ENCODE results near the gene NCR1.

NCR1 gene

DNA sequence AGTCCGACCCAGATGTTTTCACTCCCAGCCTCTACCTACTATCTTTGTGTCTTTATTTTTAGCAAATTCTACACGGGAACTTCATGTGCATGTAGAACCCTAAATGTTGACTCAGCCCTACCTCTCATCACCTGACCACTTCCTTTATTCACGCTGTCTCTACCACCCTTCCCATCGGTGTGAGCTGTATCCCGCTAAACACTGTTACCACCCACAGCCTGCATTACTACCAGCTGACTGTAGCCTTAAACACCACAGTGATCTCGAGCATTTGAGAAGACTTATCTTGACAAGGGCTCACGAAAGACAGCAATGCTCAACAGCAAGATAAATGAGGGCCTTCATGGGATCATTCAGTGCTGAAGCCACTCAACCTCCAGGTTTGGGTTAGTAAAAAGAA, 15.1 kb downstream of the NCR1 start:
- H4K20me1 ChIP-seq (ENCODE audit: low read depth, low read length) = no peaks in the 10 kb centered on the region
- peaks cover 11% of the 10 kb centered on the region for H3K36me3 ChIP-seq (ENCODE audit: low read length)
- H3K79me2 ChIP-seq (ENCODE audit: insufficient read depth, low read length) = no peaks in the 10 kb centered on the region
- peaks cover 9% of the 10 kb centered on the region for H3F3A ChIP-seq (ENCODE audit: insufficient read depth)
- H3K27me3 ChIP-seq (ENCODE audit: low read length) = no peaks in the 10 kb centered on the region
- no peaks in the 10 kb centered on the region for H3K9me3 ChIP-seq (ENCODE audit: insufficient read depth, low read length)
- no peak overlapping the region for H3K4me2 ChIP-seq (ENCODE audit: low read depth, low read length, poor library complexity, severe bottlenecking)
- no peaks in the 10 kb centered on the region for H3K9me2 ChIP-seq (replicated peaks; ENCODE audit: insufficient read depth, low read length)
- H2AFZ ChIP-seq (ENCODE audit: low read depth, low read length, severe bottlenecking) = no peak overlapping the region
- H3K4me3 ChIP-seq (ENCODE audit: insufficient read depth, low read length, poor library complexity, severe bottlenecking) = no peak overlapping the region
- no peak overlapping the region for H3K9ac ChIP-seq (ENCODE audit: low read length)
- H3K27ac ChIP-seq (ENCODE audit: low read depth, low read length) = no peak overlapping the region
- TF ChIP-seq, protein P1, sequence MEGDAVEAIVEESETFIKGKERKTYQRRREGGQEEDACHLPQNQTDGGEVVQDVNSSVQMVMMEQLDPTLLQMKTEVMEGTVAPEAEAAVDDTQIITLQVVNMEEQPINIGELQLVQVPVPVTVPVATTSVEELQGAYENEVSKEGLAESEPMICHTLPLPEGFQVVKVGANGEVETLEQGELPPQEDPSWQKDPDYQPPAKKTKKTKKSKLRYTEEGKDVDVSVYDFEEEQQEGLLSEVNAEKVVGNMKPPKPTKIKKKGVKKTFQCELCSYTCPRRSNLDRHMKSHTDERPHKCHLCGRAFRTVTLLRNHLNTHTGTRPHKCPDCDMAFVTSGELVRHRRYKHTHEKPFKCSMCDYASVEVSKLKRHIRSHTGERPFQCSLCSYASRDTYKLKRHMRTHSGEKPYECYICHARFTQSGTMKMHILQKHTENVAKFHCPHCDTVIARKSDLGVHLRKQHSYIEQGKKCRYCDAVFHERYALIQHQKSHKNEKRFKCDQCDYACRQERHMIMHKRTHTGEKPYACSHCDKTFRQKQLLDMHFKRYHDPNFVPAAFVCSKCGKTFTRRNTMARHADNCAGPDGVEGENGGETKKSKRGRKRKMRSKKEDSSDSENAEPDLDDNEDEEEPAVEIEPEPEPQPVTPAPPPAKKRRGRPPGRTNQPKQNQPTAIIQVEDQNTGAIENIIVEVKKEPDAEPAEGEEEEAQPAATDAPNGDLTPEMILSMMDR (IDR thresholded peaks at IDR 0.05; ENCODE audit: insufficient read depth, low read length, poor library complexity, severe bottlenecking) = no peak
- TF ChIP-seq EZH2phosphoT487 (conservative IDR thresholded peaks at IDR 0.05; ENCODE audit: low read length) = no peak

DNA sequence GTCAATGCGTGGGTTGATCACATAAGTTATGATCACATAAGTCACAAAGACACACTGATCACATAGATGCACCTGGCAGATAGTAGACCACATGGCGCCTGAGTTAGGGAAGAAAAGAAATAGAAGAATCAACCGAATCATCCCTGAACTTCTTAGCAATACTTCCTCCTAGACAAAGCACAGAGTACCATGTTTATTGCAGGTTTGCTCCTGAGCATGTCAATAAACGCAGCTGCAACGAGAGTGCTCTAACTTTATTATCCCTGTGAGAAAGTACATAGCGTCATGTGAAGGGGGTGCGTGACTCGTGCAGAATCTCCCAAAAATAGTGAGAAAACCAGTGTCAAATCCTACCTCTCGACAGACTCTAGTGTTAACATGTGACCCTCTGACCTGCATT, 17.3 kb downstream of the NCR1 start:
- H3K79me2 ChIP-seq (ENCODE audit: insufficient read depth, low read length) = no peaks in the 10 kb centered on the region; the same call in 1 of the 2 replicates
- TF ChIP-seq, protein P1 (IDR thresholded peaks at IDR 0.05; ENCODE audit: insufficient read depth, low read length, poor library complexity, severe bottlenecking) = no peak
- no peak for TF ChIP-seq EZH2phosphoT487 (conservative IDR thresholded peaks at IDR 0.05; ENCODE audit: low read length)
- H3K9me3 ChIP-seq (ENCODE audit: insufficient read depth, low read length) = peaks cover 2% of the 10 kb centered on the region; the same call in 1 of the 2 replicates
- H3K4me2 ChIP-seq (ENCODE audit: low read depth, low read length, poor library complexity, severe bottlenecking) = no peak overlapping the region
- no peaks in the 10 kb centered on the region for H3K27me3 ChIP-seq (ENCODE audit: low read length)
- H3K9me2 ChIP-seq (replicated peaks; ENCODE audit: insufficient read depth, low read length) = no peaks in the 10 kb centered on the region
- H4K20me1 ChIP-seq (ENCODE audit: low read depth, low read length) = no peaks in the 10 kb centered on the region
- H3K9ac ChIP-seq (ENCODE audit: low read length) = no peak overlapping the region
- H3K4me3 ChIP-seq (ENCODE audit: insufficient read depth, low read length, poor library complexity, severe bottlenecking) = no peak overlapping the region
- H3K36me3 ChIP-seq (ENCODE audit: low read length) = peaks cover 20% of the 10 kb centered on the region
- H2AFZ ChIP-seq (ENCODE audit: low read depth, low read length, severe bottlenecking) = no peak overlapping the region
- no peak overlapping the region for H3K27ac ChIP-seq (ENCODE audit: low read depth, low read length)
- peaks cover 9% of the 10 kb centered on the region for H3F3A ChIP-seq (ENCODE audit: insufficient read depth)

DNA sequence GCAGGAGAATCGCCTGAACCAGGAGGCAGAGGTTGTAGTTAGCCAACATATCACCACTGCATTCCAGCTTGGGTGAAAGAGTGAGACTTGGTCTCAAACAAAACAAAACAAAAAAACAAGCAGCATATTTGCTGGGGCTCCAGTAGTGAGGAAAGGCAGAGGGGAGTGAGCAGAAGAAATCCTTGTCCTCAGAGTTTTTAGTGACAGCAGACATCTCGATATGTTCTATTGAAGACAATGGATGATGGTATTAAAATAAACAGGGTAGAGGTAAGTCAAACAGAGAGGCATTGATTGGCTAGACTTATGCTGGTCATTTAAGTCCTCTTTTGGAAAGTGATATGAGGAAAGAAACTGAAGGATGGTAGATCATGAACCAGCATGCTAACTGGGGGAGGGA, 22.4 kb downstream of the NCR1 start:
- peaks cover 54% of the 10 kb centered on the region for H3K36me3 ChIP-seq (ENCODE audit: low read length)

More for the DNA sequence above, 22.4 kb downstream of the NCR1 start:
- Histone ChIP-seq H3K27me3 (ENCODE audit: low read length) (no peaks in the 10 kb centered on the region), H3K4me2 (ENCODE audit: low read depth, low read length, poor library complexity, severe bottlenecking) (no peak overlapping the region), H3F3A (ENCODE audit: insufficient read depth) (no peaks in the 10 kb centered on the region; the same call in none of the 2 replicates), H3K9me2 (replicated peaks; ENCODE audit: insufficient read depth, low read length) (no peaks in the 10 kb centered on the region), H4K20me1 (ENCODE audit: low read depth, low read length) (no peaks in the 10 kb centered on the region), H3K4me3 (ENCODE audit: insufficient read depth, low read length, poor library complexity, severe bottlenecking) (no peak overlapping the region), H3K9me3 (ENCODE audit: insufficient read depth, low read length) (peaks cover 7% of the 10 kb centered on the region; the same call in 1 of the 2 replicates), H3K9ac (ENCODE audit: low read length) (no peak overlapping the region), H3K27ac (ENCODE audit: low read depth, low read length) (no peak overlapping the region), H3K79me2 (ENCODE audit: insufficient read depth, low read length) (no peaks in the 10 kb centered on the region; the same call in 1 of the 2 replicates), H2AFZ (ENCODE audit: low read depth, low read length, severe bottlenecking) (no peak overlapping the region)
- TF ChIP-seq, protein P1 (IDR thresholded peaks at IDR 0.05; ENCODE audit: insufficient read depth, low read length, poor library complexity, severe bottlenecking) = no peak
- TF ChIP-seq EZH2phosphoT487 (conservative IDR thresholded peaks at IDR 0.05; ENCODE audit: low read length) = no peak

Data from SU-DHL-6 (cell line).